ENCODE results near the gene MINK1.

MINK1 gene

DNA sequence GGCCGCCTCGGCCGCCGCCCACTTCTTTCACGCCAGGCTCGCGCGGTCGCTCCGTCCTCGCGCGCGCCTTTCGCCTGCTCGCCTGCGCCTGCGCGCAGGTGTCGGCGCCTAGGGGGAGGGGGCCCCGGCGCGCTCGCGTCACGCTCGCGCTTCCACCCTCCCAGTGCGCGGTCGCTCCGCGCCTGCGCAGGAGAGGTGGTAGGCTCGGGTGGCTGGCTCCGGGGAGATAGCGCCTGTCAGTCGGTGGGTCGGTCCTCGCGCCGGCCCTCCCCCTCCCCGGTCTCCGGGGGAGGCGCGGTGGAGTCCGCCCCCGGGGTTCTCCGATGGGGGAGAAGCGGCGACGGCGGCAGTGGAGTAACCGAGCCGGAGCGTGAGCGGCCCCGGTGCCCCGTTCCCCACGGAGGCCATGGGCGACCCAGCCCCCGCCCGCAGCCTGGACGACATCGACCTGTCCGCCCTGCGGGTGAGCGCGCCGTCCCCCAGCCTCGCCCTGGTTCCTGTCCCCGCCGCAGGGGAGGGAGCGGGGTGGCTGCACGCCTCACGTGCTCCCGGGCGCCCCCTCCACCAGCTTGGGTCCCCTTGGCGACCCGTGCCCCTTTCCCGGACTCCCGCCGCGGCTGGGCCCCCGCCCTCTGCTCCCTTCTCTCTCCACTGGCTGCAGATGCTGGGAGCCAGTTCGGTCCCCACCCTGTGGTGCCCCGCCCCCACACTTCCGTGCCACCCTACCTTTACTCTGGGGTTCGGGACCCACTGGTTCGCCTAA lies at the start of gene MINK1:
Gene MINK1 (plus strand): TSS at position 163 of the 763 bp plus-strand sequence. CDS start 244 bp downstream, at position 407.
- peak; percentile 85 for DNase-seq (ENCODE audit: low read depth)

DNA sequence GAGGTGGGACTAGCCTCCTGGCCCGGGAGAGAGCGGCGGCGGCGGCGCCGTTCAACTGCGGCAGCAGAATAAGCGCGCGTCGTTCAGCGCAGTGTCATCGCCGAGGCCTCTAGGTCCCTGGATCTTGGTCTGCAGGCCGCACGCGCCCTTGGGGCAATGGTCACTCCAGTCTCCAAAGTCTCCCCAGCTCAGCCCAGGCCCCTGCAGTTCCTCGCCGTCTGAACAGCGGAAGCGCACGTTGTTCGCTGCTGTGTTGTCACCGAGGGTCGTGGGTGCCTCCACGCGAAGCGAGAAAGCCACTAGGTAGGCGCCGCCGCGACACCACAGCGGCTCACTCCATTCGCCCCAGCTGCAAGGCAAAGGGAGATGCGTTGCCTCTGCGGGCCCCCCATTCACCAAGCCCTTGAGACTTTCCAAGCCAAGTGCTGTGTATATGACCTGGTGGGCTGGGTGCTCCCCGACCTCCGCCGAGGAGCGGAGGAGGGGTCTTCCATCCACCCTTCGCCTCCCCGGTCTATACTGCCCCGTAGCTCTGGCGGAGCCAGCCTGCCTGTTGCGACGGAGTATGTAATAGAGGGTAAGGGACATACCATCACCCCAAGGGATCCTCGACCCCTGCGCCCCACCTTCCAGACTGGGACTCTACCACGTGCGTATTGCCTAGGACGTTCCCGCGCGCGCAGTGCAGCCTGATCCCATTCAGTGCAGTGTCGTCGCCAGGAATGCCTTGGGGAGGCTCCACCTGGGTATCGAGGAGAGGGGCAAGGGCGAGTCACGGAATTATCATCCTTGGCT lies 47.6 kb upstream of the MINK1 start:
- DNase-seq (ENCODE audit: low read depth), result no peak

DNA sequence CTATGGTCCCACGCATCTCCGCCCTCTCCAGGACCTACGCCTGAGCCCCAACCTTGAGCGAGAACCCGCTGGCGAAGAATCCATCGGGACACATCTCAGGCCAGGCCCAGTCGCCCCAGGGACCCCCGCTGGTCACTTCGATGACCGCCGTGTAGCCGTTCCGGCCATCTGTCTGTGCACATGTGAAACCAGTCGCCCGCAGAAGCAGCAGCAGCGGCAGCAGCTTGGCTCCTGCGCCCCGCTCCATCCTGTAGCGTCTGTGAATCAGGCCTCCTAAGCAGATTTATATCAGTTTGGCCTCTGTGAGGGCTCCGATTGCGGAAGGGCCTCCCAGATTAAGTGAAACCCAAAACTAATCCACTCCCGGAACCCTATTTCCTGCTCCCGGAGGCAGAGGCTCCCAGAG lies 47.0 kb upstream of the MINK1 start, which contains the start of gene VMO1:
Gene VMO1 (minus strand): TSS at position 259 of the 406 bp plus-strand sequence. CDS start 12 bp downstream, at position 247.
- DNase-seq (ENCODE audit: low read depth), result no peak

DNA sequence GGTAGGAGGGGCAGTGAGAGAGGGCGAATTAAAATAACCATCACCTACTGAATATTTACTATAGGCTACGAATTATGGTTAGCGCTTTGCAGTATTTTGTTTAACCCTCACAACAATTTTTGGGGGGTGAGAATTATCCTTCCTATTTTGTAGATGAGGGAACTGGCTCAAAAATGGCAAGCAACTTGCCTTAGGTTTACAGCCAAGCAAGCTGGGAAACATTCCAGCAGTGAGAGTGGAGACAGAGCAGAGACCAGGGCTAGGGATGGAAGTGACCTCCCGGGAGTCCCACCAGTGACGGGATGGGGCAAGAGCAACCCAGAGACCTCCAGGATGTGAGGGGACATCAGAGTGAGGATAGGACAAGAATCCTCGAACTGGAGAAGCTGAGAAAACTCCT lies 46.6 kb upstream of the MINK1 start:
- no peak for DNase-seq (ENCODE audit: low read depth)

DNA sequence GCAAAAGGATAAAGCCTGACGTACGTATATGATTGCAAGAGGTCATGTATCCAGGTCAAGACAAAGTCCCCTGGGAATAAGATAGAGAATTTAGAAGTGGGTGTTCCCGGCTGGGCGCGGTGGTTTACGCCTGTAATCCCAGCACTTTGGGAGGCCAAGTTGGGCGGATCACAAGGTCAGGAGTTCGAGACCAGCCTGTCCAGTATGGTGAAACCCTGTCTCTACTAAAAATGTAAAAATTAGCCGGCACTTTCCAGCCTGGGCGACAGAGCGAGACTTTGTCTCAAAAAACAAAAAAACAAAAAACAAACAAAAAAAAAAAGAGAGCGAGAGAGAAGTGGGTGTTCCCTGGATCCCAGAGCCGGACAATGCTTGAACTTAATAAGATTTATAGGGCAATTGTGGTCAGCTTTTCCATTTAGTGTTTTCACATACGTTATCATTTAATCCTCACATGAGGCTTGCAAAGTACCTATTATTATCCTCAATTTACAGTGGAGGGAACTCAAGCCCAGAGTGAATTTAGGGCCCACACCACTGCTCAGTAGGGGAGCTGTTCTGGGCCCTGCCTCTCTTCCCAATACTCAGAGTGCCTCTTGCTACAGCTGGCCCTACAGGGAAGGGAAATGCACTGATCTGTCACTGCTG lies 44.9 kb upstream of the MINK1 start:
- DNase-seq (ENCODE audit: low read depth), result no peak

DNA sequence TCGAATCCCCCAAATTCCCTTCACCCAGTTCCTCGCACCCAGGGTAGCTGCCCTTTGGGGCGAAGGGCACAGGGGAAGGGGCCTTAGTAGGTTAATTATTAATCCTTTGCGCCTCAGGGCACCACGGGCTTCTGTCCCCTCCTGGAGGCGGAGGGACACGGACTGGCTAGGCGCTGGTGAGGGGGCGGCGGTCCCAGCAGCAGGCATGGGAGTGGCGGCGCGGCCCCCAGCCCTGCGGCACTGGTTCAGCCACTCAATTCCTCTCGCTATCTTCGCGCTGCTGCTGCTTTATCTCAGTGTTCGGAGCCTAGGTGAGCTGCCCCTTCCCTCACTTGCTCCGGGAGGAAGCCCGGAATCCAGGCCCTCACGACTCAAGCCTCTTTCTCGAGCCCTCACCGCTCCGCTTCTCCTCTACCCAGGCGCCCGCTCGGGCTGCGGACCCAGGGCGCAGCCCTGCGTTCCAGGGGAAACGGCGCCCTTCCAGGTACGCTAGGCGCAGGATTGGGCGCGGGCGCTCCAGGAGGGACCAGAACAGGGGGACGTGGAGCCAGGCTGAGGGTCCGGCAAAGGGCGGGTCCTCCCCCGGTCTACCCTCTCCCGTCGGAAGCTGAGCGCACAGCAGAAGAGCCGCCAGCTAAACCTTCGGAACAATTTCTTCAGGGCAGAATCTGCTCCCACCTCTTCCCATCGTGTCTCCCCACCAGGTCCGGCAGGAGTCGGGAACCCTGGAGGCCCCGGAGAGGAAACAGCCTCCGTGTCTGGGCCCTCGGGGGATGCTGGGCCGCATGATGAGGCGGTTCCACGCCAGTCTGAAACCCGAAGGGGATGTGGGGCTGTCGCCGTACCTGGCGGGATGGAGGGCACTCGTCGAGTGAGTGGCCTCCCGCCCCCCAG lies 44.1 kb upstream of the MINK1 start, which contains the start of gene GLTPD2:
Gene GLTPD2 (plus strand): TSS at position 158 of the 894 bp plus-strand sequence. CDS start 48 bp downstream, at position 206.
- DNase-seq (ENCODE audit: low read depth), result no peak

DNA sequence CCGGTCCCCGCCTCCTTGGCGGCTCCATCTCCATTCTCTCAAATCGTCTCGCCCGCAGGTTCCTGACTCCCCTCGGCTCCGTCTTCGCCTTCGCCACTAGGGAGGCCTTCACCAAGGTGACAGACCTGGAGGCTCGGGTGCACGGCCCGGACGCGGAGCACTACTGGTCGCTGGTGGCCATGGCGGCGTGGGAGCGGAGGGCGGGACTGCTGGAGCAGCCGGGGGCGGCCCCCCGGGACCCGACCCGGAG lies 43.5 kb upstream of the MINK1 start:
- DNase-seq (ENCODE audit: low read depth), result no peak

DNA sequence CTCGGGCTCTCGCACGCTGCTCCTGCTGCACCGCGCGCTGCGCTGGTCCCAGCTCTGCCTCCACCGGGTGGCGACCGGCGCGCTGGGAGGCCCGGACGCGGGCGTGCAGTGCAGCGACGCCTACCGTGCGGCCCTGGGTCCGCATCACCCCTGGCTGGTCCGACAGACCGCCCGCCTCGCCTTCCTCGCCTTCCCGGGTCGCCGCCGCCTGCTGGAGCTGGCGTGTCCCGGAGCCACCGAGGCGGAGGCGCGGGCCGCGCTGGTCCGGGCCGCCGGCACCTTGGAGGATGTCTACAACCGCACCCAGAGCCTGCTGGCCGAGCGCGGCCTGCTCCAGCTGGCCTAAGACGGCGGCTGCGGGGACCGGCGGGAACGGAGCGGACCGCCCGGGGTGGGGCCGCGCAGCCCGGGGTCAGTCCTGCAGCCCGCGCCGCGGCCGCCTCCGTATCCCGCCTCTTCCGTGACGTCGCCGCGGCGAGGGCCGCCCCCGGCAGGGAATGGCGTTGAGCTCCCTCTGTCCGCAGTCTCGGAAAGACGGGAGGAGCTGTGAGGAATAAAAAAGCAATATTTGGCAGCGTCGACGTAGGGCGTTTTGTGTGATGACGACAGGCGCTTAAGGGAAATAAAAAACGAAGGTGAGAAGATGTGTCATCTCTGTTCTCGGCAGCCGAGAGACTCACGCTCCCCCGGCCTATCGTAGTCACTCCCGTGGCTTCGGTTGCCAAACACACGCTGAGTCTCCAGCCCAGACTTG lies 43.0 kb upstream of the MINK1 start:
- peak; percentile 67 for DNase-seq (ENCODE audit: low read depth)

DNA sequence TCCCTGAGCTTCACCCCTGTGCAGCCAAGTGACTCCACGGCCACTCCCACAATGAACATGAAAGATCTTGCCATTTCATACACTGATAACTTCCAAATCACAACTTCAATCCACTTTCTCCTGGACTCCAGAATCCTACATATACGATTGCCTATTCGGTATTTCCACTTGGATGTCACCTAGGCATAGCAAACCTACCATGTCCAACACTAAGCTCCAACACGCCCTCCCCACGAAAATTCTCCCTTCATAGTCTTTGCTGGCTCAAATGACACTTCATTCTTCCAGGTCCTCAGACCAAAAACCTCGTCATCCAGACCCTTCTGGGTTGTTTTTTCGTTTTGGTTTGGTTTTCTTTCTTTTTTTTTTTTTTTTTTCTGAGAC lies 42.4 kb upstream of the MINK1 start:
- DNase-seq (ENCODE audit: low read depth), result no peak

DNA sequence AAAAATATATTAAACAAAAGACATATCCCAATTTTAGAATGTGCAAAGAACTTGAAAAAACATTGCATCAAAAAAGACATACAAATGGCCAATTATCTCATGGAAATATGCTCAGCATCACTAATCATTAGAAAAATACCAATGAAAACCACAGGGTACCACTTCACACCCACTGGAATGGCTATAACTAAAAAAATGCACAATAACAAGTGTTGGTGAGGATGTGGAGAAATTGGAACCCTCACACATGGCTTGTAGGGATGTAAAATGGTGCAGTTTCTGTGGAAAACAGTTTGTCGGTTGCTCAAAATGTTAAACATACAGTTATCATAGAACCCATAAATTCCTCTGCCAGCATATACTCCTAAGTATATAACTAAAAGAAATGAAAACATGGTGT lies 38.0 kb upstream of the MINK1 start:
- DNase-seq (ENCODE audit: low read depth), result no peak

DNA sequence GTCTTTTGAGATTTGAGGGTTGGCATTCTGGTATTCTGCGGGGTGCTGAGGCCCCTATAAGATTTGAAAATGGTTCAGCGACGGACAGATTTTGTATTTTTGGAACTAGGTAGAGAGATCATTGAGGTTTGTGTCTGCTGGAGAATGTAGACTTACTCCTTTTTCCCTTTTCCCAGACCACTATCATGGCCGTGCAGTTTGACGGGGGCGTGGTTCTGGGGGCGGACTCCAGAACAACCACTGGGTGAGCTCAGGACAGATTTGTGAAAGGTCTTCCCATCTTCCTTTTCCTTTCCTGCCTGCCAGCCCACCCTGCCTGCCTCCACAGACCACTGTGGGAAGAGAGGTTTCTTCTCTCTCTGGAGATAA lies 36.6 kb upstream of the MINK1 start:
- no peak for DNase-seq (ENCODE audit: low read depth)

DNA sequence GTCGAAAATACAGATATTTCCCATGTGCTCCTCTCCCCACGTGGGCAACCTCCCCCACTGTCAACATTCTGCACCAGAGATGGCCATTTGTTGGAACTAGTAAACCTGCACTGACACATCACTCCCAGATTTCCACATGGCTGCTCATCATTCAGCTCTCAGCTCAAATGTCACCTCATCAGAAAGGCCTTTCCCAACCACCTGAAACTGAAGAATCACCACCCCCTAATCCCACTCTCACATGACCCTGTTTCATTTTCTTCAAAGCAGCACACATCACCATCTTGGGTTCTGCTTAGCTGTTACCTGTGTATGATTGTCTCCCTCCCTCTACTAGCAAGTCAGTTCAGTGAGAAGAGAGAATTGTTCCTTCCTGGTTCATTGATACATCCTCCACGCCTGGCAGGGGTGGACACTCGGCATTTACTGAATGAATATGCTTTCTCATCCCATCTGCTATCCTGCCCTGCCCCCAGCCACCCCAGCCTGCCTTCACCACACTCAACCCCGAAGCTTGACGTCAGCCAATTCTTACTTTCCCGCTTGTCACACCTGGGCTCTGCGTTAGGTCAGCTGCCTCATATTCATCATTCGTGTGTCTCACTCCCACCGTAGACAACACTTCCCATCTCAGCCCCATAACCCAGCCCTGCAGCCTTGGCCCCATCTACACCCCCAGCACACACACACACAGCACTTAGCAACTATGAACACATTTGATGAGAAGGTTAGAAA lies 32.5 kb upstream of the MINK1 start:
- no peak for DNase-seq (ENCODE audit: low read depth)

DNA sequence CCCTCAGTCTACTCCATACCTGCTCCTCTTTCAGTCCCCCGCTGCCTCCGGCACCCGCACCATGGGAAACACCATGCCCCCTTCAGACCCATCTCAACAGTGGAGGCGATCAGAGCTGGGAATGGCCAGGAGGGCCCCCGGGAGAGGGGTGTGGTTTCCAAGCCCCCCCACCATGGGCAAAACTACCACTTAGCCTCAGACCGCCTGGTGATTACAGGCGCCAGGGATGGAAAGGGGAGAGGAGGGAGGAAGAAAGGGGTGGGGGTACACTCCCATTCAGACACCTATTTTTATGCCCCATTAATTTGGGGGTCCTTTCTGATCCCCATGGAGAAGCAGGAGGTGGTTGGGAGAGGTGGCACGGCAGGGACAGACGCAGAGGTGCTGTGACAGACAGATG lies 30.9 kb upstream of the MINK1 start, which contains the start of gene C17orf114:
Gene C17orf114 (minus strand): TSS at position 101 of the 400 bp plus-strand sequence.
- no peak for DNase-seq (ENCODE audit: low read depth)

DNA sequence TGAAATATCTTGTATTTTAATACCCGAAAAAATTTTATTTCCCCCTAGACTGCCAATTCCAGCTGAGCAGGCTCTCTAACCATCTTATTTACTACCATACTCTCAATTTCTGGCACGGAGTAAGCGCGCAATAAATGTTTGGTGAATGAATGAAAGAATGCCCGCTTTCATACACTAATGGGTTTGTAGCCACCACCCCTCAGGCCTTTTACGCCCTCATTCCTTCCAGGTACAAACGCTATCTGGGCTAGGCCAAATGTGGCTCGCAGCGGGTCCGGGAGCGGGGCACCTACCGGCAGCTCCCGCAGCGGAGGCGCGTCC lies 26.7 kb upstream of the MINK1 start:
- no peak for DNase-seq (ENCODE audit: low read depth)

DNA sequence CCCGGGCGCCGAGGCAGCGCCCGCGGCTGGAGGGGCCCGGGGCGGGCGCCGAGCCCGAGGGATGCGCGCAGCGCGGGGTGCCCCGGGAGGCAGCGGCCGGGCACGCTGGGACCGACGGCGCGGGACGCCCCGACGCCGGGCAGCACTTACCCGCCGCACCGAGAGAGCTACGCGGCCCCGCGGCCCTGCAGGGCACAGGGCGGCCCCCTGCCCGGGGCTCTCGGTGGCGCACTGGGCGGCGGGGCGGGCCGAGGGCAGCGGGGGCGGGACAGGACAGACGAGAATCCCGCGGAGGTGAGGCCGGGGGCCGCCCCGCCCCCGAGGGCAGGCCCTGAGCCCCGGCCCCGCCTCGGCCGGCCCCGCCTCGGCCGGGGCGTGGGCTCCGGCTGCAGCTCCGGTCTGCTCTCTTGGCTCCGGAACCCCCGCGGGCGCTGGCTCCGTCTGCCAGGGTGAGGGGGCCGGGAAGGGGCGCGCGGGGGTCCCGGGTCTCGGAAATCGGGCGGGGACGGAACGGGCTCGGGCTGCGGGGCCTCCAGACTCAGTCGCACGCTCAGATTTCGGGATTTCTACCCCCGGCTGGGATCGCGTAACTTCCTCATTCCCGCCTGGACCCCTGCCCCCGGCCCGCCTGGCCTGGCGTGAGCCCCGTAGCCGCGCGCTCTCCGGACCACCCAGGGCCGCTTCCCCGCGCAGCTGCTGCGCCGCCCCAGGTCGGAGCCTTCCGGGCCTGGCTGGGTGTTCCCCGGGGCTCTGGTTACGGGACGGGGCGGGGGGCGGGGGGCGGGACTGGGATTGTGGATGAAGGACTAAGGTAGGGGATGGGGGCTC lies 26.1 kb upstream of the MINK1 start, which contains the start of gene PLD2:
Gene PLD2 (plus strand): TSS at position 376 of the 828 bp plus-strand sequence. CDS start 621 bp downstream, outside the sequence.
- peak; percentile 76 for DNase-seq (ENCODE audit: low read depth)

DNA sequence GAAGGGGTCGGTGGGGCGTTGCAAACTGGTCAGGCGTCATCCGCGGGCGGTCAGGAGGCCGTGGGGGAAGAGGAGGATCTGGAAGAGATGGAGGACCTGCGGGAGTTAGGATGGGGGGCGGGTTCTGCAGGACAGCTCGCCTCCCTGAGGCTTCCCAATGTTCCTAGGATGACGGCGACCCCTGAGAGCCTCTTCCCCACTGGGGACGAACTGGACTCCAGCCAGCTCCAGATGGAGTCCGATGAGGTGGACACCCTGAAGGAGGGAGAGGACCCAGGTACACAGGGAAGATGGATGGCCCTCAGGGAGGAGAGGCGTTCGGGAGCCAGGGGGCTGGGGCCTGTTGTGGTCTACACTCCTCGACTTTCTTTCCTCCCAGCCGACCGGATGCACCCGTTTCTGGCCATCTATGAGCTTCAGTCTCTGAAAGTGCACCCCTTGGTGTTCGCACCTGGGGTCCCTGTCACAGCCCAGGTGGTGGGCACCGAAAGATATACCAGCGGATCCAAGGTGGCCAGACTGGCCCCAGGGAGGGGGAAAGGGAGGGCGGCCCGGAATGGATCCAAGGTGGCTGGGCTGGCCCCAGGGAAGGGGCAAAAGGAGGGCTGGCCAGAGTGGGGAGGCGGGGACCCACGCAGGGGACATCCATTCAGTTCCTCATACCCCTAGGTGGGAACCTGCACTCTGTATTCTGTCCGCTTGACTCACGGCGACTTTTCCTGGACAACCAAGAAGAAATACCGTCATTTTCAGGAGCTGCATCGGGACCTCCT lies 25.3 kb upstream of the MINK1 start:
- DNase-seq (ENCODE audit: low read depth), result no peak

DNA sequence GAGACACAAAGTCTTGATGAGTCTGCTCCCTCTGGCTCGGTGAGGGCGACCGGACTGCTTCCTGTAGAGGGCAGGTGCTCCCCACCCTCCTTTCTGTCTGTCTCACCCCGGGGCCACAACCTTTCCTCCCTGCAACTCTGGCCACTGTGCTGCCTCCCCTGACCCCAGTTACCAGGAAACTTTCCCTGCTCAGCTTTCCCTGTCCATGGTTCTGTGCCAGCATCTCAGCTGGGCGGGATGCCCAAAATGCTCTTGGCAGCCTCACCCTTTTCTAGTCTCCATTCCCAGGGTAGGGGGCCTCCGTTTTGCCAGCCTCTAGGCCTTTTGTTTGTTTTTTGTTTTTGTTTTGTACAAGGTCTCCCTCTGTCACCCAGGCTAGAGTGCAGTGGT lies 24.8 kb upstream of the MINK1 start:
- DNase-seq (ENCODE audit: low read depth), result no peak

DNA sequence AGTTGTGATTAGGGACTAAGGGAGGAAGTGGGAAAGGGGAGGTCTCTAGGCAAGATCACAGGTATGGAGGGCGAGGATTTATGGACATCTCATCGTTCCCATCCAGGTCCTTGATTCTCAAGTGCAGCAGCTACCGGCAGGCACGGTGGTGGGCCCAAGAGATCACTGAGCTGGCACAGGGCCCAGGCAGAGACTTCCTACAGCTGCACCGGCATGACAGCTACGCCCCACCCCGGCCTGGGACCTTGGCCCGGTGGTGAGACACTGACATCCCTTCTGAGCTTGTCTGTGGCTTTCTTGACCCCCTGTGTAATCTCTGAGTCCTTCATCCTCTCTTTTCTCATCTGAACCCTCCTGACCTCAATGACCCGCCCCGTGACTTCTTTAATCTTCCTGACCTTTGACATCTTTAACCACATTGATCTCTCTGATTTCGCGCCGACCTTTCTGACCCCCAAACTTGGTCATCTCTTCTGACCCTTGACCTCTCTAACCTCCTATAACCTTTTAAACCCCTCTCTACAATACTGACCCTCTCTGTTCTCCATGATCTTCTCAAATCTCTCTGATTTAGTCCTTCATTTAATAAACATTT lies 22.3 kb upstream of the MINK1 start:
- no peak for DNase-seq (ENCODE audit: low read depth)
